AG09309 (cell line): ENCODE measurements around the gene PLSCR3.

Experiments
- DNase-seq: peaks from one replicate; pipeline ENCODE4 v3.0.0-alpha.2; 2010; ENCODE audit warnings: low read depth
- H3K4me3 ChIP-seq: 2 replicates; pipeline ENCODE4 v1.5.1; 2011; ENCODE audit warnings: mild to moderate bottlenecking, low read depth, low read length, moderate library complexity; ENCODE audit not compliant: control insufficient read depth
- CTCF ChIP-seq: IDR thresholded peaks from 2 replicates; pipeline ENCODE4 v1.5.1; 2011; ENCODE audit warnings: mild to moderate bottlenecking, low read depth, low read length, inconsistent platforms; ENCODE audit not compliant: insufficient read depth, control insufficient read depth; ENCODE audit errors: missing control alignments

PLSCR3 gene

GRCh38 chr17:7426896-7427489, 32.7 kb upstream of the PLSCR3 start:
- no peak for DNase-seq
- H3K4me3 ChIP-seq = no peak overlapping the region
- no peak for TF ChIP-seq CTCF

- H3K4me3 ChIP-seq = no peak overlapping the region
- TF ChIP-seq CTCF = no peak
- DNase-seq = no peak
These were observed 32.0 kb upstream of the PLSCR3 start for GRCh38 chr17:7426203-7426863.

DNA sequence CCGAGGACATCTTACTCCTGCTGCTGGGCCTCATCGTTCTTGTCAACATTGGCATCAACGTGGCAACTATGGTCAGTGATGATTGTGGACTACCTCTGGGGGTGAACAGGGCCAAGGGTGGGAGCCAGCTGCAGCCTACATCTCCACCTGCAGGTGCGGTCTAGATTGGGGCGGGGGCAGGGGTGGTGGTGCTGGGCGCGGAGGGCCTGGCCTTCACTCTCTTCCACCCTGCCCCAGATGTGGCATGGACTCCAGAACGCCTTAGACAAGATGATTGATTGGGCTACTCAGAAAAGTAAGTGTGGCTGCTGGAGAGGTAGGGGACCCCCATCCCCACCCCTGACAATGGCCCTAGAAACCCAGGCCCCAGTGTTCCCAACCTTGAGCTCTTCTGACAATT, 31.4 kb upstream of the PLSCR3 start:
- no peak for DNase-seq
- H3K4me3 ChIP-seq = no peak overlapping the region
- no peak for TF ChIP-seq CTCF

DNA sequence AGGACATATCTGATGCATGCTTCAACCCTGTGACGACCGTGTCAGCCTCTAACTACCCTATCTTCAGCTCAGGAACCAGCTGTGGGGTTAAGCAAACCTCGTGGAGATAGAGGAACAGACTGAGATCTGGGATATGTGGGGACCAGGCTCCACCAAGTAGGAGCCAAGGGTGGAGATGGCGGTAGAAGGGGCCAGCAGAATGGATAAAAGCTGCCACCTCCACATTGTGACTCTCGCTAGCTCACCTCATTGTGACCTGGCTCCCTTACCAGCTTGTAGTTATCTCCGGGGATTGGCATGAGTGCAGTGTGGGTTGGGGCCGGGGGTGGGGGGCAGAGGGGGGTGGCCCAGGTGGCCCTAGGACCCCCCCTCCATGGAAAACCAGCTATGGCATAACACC, 31.0 kb upstream of the PLSCR3 start, which contains the start of gene SPEM2:
SPEM2 (plus strand) TSS at position 301 of the 400 bp plus-strand sequence; CDS start at position 374, 73 bp downstream.
- no peak within 1 kb of the TSS for H3K4me3 ChIP-seq
- DNase-seq = no peak
- no peak for TF ChIP-seq CTCF

DNA sequence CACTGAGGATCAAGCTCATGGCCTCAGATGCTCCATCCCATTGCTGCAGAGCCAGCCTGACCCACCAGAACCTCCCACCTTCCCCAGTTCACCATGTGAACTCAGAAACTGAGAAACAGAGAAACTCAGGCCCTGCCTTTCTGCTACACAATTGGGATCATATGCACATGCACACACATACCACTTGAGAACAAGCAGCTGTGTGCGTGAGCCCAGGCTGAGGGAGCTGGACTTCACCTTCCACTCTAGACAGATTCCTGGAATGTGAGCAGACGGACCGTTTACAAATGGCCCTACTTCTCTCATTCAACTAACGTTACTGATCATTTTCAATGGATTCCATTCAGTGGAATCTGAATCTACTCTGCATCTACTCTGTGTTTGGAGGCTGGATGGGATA, 29.4 kb upstream of the PLSCR3 start:
- no peak for DNase-seq
- H3K4me3 ChIP-seq = no peak overlapping the region
- no peak for TF ChIP-seq CTCF

DNA sequence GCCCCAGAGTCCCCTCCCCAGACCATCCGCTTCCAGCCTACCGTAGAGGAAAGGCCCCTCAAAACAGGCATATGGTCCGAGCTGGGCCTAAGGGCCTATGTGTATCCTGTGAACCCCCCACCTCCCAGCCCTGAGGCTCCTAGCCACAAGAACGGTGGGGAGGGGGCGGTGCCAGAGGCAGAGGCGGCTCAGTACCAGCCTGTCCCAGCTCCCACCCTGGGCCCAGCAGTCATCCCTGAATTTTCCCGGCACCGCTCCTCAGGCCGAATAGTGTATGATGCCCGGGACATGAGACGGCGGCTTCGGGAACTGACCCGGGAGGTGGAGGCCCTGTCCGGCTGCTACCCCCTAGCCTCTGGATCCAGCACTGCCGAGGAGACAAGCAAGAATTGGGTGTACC, 26.9 kb upstream of the PLSCR3 start:
- no peak for DNase-seq
- TF ChIP-seq CTCF = no peak

More for the DNA sequence above, 26.9 kb upstream of the PLSCR3 start:
- H3K4me3 ChIP-seq = no peak overlapping the region
